Measurements from ENCODE around the gene ETS1.

GRCh38 chr11:128536506-128536905 lies 50.9 kb downstream of the ETS1 start:
- TF ChIP-seq TARDBP (IDR thresholded peaks at IDR 0.05) (no peak), LEF1 (IDR thresholded peaks at IDR 0.05; ENCODE audit: borderline replicate concordance) (no peak), FOXM1 (IDR thresholded peaks at IDR 0.05; ENCODE audit: borderline replicate concordance) (no peak), FOXK2 (IDR thresholded peaks at IDR 0.05) (no peak), SUZ12 (IDR thresholded peaks at IDR 0.05) (no peak), ELF4 (IDR thresholded peaks at IDR 0.05) (no peak), CTBP1 (IDR thresholded peaks at IDR 0.05; ENCODE audit: borderline replicate concordance) (no peak), NFRKB (IDR thresholded peaks at IDR 0.05) (no peak), SP1 (IDR thresholded peaks at IDR 0.05) (no peak), ARNT (IDR thresholded peaks at IDR 0.05) (no peak)

Data from HEK293T (cell line).